OCI-LY1 (cell line): ENCODE results near the gene GDF9.

Experiments used
- CTCF ChIP-seq: fragments of 200-600 bp; sonication (generic), shearing (Covaris generic); IDR thresholded peaks from 2 replicates; pipeline ENCODE4 v1.5.1; 2017; ENCODE audit warnings: mild to moderate bottlenecking, antibody characterized with exemption, low read length, moderate library complexity, mixed read lengths
- EZH2 ChIP-seq: fragments of 200-600 bp; sonication (generic), shearing (Covaris generic); IDR thresholded peaks from 2 replicates; pipeline ENCODE4 v1.8.0; 2017; ENCODE audit warnings: borderline replicate concordance, mixed run types, mild to moderate bottlenecking, antibody characterized with exemption, low read length, moderate library complexity, mixed read lengths

- TF ChIP-seq CTCF (no peak), EZH2 (no peak)
Observed at GRCh38 chr5:132896685-132897084, 30.4 kb upstream of the GDF9 start.
